Stimulated activated CD4-positive, alpha-beta T cell treated with anti-CD3 and anti-CD28 coated beads, Interleukin-2, amount 100 ng/mL, for 4 hours (primary cell): Measurements from ENCODE around the gene KIF19.

Source experiments
- DNase-seq: peaks from one replicate; pipeline ENCODE4 v3.0.0-alpha.2; 2020; ENCODE audit warnings: low read depth

The KIF19 gene

DNA sequence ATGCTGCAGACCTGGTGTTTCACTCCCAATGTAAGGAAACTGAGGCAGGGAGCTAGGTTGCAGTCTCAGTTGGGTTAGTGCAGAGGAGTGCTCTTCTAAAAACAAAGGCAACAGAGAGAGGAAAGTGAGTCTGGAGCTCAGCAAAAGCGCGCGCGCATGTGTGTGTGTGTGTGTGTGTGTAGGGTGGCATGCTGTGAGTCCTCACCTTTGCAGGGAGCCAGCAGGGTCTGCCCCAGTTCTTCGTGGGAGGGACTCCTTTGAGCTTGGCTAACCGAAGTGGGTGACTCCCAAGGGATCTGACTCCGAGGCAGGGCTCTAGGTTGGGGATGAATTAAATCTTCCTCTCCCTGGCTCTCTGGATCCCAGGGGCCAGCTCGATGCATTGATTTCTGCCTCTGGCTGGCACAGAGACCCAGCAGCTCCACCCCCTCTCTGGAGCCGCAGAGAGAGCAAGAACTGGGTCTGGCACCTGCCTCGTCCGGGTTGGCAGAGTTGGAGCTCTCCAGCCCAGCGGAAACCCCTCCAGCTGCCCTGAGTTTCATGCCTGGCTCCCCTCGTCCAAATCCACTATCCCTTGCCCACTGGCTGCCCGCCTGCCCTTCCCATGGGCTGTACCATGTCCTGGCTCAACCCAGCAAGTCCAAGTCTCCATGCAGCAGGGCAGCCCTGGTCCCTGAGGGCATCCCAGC lies 36.9 kb downstream of the KIF19 start:
- no peak for DNase-seq

DNA sequence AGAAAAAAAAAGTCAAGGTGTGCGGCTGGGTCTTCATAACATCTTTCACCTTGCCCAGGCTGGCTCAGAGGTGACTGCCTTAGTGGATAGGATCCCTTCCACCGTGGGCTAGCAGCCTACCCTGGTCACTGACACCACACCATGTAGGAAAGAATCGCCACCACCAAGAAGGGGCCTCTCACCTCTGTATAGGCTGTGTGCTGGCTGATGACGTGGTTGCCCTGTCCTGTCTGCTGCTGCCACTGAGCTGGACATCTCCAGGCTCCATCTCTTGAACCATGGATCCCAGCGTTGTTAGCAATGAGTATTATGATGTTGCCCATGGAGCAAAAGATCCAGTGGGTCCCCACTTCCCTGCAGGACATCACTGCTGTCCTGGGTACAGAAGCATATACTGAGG lies 41.2 kb downstream of the KIF19 start, which contains the start of gene GPR142:
GPR142 (plus strand) TSS at position 301 of the 400 bp plus-strand sequence. CDS start 2,035 bp downstream, outside the sequence.
- no peak for DNase-seq

DNA sequence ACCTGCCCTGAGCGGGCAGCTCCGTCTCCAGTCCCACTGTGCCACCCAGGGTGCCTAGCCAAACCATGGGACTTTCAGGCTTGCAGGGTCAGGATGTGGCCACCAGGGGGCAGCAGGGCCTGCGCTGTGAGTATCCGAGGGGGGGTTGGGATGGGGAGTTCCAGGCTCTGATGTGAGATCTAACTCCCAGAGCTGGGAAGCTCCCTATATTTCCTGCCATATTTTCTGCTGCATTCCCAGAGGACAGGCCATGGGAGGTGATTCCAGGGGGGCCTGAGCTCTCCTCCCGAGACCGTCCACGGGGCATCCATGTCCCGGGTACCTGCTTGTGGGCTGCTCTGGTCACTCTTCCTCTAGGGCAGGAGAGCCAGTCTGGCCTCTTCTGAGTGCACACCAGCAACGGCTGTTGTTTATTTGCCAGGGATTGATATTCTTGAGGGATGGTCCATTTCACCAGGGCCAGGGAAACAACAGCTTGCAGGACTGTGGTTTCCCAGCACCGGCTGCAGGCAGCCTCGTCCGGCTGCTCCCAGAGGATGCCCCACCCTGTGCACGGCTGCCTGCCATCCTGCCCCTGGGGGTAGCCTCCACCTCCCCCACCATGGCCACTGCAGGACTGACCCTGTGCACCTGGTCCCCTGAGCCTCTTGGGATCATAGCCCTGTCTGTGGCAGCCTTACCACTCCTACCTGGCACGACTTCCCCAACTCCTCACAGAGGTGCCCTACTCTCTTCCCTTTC lies 42.5 kb downstream of the KIF19 start:
- peak; percentile 58 for DNase-seq

DNA sequence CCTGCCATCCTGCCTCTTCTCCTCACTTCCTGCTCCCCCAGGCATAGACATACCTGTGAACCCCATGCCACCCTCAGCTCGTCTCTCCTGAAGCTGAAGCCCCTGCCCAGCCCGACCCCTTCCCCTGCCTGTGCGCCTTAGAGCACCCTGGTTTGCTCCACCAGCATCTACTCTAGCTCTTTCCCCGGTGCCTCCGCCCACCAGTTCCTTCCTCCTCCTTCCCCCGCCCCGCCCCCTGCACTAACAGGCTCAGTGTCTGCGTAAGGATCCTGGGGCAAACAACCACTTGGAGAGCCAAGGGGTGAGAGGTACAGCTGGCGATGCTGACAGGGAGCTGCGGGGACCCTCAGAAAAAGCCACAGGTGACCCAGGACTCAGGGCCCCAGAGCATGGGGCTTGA lies 43.2 kb downstream of the KIF19 start:
- DNase-seq: peak; percentile 67

DNA sequence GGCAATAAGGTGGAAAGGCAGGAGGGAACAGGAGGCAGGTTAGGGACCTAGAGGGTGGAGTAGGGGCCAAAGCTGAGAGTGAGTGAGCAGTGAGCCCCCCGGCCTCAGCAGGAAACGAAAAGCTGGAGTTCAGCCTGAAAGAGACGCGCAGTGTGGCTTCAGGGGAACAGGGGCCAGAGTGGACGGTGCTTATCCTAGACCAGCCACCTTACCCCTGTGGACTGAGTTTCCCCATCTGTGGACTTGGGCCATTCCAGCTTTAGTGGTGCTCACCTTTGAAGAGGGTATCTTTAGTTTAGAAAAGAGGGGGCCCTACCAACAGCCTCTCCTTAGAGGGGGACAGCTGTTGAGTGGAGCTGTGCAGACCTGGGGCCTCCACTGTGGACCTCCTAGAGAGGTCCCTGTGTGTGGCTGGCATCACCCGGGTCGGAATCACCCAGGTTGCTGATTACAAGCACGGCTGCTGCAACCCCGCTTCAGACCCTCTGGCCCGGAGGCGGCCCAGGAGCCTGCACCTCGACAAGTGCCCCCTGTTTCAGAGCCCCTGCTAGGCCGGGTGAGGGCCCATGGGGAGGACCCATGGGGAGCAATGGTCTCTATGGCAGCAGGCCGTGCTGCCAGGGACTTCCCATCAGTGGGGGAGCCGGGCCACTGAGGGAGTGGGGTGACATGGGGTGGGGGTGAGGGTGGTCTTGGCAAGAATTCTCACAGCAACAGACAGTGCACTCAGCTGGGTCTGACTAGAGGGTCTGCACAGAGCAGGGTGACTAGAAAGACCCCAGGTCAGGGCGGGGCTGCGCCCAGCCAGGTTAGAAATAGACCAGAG lies 43.9 kb downstream of the KIF19 start:
- DNase-seq: no peak

DNA sequence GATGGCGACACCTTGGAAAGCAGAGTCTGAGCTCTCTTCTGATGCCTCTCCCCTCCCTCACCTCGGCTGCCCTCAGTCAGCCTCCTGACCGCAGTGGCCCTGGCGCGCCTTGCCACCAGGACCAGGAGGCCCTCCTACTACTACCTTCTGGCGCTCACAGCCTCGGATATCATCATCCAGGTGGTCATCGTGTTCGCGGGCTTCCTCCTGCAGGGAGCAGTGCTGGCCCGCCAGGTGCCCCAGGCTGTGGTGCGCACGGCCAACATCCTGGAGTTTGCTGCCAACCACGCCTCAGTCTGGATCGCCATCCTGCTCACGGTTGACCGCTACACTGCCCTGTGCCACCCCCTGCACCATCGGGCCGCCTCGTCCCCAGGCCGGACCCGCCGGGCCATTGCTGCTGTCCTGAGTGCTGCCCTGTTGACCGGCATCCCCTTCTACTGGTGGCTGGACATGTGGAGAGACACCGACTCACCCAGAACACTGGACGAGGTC lies 45.7 kb downstream of the KIF19 start:
- DNase-seq: no peak

DNA sequence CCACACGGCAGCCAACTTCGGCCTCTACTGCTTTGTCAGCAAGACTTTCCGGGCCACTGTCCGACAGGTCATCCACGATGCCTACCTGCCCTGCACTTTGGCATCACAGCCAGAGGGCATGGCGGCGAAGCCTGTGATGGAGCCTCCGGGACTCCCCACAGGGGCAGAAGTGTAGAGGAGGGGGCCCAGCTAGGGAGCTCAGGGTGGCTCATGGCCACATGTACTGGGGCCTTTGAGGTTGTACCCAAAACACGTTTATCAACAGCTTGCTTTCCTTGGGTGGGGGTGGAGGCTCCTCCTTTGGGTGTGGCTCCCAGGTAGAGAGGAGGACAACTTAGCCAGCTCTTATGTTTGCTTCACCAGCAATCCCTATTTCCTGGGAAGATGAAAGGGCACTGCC lies 46.4 kb downstream of the KIF19 start:
- no peak for DNase-seq

DNA sequence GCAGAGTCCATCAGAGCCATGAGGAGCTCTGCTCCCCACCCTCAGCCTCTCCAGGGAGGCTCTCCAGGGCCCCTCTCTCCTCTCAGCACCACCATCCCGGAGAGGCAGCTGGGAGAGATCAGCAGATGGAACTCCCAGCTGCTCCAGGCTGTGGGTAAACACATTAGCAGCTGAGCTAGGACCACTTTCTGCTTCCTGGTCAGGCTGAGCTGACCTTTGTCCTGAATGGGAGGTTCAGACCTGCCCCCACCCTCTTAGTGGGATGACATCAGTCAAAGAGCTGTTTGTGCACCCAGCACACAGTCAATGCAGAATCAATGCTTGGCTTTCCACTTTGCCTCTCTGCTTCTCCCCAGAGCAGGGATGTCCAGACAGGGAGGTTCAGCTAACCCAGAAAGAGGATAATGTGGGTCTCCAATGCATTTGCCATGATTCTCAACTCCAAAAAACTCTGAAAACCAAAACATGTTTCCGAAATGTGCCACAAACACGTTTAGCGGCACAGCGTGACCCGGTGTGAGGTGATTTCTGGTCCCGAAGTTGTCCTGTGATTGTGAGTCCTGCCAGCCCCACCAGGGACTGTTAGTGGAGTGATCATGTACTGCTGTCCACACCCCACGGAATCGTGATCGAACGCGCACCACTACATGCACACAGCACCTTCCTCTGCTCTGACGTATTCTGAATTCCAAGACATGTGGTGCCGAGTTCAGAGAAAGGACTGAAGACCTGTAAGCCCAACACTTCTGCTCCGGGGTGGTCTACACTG lies 48.0 kb downstream of the KIF19 start:
- no peak for DNase-seq

DNA sequence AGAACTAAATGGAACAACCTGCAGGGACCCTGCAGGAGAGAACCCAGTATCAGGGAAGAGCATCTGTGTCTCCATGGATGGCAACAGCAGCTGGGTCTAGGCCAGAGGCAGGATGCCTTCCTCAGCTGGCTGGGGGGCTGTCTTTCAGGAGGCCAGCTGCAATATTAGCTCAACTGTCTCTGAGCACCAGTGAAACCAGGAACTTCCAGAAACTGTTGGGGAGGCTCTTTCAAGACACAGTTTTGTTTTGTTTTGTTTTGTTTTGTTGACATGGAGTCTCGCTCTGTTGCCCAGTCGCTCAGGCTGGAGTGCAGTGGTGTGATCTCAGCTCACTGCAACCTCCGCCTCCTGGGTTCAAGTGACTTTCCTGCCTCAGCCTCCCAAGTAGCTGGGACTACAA lies 48.8 kb downstream of the KIF19 start:
- DNase-seq: no peak

DNA sequence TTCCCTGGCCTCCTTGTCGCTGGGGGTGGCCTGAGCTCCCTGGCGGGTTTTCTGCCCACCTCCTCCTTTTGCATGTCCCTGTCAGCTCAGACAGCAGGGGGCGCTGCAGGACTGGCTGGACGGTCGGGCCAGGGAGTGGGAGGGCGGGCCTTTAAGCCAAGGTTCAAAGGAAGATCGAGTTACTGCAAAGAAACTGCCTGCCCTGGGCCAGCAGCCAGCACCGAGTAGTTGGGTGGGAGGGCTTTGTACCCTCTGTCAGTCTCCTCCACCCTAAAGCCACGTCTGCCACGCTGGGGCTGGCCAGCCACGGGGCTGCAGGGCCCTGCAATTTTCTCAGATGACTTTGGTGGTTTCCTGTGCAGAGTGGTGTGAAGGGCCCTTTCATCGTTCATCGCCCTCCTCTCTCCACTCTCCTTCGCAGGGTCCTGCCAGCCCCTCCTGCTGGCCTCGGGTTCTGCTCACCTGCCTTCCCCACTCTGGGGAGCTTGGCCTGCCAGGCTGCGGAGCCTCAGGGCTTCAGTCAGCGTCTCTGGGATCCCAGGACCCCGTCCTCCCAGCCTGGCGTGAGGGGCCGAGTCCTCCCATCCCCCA lies 53.6 kb downstream of the KIF19 start:
- peak; percentile 83 for DNase-seq

DNA sequence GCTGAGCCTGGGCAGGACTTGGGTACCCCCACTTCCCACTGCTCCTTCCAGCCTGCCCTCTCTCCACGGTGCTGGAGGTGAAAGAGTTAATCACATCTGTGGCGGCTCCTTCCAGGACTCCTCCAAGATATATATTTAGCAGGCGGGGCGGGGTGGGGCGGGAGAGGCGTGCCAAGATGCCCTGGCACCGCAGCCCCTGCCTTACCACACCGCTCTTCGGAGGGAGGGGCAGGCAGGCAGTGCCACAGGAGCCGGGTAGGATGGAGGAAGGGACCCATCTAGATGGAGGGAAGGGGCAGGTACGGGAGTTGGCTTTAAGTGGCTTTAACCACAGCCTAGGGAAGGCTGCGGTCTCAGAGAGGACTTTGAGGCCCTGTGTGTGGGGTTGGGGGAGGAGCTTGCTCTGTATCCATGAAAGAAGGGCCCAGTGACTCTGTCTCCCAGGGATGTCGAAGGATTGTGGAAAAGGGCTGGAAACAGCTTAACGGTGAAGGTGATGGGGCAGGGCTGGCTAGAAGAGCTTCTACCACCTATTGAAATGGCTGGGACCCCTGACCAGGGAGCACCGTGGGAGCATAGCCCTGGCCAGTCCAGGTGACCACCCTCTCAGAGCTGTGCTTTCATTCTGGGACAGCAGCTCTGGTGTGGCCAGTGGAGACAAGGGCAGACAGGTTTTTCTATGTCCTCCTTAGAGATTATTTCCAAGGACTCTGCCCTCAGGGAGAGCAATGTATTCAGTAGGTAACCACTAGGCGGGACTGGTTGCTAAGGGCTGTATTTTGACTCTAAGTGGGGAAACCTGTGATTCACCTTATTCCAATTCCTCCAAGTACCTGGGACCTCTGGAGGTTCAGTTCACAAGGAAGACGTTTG lies 54.3 kb downstream of the KIF19 start:
- no peak for DNase-seq

DNA sequence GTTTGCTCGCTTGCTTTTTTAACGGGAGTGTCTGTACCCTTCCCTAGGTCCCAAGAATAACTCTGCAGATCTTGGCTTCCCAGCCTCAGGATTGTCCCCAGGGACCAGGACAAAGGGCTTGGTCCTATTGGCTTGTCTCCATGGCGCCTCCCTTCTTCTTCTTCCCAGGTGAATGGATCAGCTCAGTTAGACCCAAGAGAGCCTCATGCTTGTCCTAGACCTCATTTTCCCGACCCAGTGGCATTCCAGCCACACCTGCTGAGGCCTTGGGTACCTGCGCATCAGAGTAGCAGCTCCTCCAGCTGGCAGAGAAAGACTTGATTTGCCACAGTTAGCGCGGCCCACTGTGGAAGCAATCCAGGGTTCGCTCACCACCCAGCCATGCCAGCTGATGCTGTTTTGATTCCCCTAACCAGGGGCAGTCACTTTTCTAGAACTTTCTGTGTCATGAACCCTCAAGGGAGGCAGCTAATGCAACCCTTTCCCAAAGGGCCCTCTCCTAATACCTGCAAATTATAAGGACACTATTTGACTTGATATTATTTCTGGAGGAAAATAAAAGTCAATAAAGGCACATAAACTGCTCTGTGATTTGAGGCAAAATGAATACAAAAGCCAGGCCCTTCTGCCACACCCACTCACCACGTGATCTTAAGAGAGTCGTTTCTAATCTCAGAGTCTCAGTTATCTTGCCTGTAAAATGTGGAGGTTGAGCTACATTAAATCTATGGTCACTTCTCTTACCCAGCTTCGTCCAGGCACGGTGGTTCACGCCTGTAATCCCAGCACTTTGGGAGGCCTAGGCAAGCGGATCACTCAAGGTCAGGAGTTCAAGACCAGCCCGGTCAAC lies 55.2 kb downstream of the KIF19 start:
- DNase-seq: no peak

DNA sequence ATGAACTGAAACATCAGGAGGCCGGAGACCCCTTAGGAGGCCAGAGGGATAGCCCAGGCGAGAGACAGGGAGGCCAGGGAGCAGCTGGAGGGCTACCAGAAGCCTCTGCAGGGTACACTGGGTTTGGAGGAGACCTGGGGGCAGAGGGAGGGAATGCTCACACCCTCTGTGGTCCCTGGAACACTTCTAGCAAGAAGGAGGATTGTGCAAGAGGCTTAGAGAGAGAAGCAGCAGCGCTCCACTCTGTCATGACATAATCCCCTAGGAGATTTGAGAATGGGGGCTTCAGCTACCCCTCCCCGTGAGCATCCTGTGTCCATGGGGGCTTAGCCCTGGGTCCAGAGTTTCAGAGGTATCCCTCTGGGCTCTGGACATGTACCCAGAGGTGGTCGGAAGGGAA lies 57.1 kb downstream of the KIF19 start:
- no peak for DNase-seq

DNA sequence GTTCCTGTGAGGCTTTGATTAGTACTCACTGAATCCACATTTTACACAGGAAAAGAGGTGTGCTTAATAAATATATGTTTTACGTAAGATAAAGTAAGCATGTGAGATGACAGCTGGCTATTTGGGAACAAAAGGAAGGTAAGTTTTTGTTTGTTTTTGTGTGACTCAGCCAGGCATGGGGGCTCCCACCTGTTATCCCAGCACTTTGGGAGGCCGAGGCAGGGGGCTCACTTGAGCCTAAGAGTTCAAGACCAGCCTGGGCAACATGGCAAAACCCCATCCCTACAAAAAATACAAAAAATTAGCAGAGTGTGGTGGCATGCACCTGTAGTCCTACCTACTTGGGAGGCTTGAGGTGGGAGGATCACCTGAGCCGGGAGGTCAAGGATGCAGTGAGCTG lies 59.2 kb downstream of the KIF19 start:
- no peak for DNase-seq

DNA sequence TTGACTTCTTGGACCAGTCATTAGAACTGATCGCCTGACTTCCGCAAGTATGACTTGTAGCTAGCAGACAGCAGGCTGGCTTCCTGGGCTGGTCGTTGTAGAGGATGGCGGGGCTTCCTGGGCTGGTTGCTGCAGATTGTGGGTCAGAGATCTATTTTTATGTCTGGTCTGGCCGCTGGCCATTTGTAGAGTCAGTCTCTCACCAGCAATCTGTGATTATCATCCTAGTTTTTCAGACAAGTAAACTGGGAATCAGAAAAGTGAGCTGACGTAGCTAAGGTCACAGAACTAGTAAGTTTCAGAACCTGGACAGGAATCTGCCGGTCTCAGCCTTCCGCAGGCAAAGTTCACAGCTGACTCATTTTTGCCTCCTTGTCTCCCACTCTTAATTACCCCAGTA lies 60.4 kb downstream of the KIF19 start:
- DNase-seq: no peak

DNA sequence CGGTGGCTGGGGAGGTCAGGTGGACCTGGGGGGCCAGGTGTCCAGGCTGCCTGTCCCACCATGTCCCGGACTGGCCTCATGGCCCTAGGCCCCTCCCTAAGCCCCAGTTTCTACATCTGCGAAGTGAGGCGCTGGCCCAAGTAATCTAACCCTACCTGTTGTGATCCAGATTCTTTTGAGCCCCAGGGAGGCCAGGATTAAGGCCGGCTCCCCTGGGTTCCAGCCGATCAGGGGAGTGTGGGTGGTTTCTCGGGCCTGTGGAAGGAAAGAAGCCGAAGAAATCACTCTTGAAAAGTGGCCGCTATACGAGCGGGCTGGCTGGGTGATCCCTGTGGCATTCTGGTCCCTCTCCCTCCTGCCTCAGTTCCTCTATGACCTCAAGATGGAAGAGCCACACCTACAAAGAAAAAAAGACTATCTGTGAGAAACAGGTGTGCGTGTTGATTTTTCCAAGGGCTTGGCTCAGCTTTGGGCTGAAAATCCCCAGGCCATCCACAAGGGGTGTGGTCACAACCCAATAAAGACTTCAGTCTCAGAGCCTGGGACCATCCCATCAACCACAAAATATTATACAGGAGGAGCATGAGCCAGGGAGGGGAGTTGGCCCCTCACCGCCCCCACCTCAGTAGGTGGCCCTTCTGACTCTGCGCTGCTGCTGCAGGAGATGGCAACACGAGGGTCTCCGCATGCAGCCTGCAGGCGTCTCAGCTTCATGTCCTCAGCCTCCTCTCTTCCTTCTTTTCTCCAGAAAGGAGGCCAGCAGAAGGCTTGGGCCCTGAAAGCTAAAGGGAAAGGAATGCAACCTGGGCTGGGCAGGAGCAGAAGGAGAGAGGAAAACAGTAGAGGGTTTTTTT lies 61.6 kb downstream of the KIF19 start:
- no peak for DNase-seq

DNA sequence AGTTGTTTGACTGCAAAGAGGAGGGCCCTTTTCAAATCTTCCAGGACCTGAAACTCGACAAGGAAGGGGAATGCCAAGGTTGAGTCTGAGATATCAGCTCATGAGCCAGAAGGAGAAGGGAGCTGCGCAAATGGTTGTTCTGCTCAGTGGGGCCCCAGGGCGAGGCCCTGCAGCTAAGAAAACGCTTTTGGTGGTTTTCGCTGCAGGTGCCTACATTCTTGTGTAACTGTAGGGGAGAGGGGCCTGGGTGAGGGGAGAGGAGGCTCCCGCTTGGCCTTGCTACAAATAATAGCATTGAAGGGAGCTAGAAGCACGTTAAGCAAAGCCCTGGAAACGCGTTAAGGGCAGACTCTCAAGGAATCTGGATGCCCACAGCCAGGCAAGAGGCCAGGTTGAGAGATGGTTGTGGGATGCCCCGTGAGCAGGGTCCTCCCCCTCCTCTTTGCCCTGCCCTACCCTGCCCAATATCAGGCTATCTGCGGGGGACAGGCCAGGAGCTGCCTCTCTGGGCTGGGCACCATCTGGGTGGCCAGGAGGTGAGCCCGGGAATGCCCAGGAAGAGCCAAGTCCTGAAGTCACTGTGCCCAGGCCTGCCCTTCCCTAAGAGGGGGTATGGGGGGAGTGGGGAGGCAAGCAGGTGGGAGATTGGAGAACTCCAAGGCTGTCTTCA lies 63.2 kb downstream of the KIF19 start:
- no peak for DNase-seq
